Measurements from ENCODE around the gene UPF3A. TPM values are rescaled to one million over a fixed set of nuclear protein-coding genes. Genes with fewer than 3 reads are reported as not detected.
"Not testable (repeated sequence)": the region's sequence is repeated elsewhere in the genome, so short reads cannot be mapped to it uniquely, and the experiment has no call there.

The UPF3A gene
- 100 to 1,000 TPM in 2 of 4 donors, 10 to 100 TPM in 2; 93.0 to 191 (median 133) TPM for polyA plus RNA-seq (ENCODE audit: insufficient read length in 4 of 4)

- peak; percentile 84 to 95 (median 87) for DNase-seq (ENCODE audit: low read depth in 4 of 4, low spot score in 2 of 4)
Measured at GRCh38 chr13:114281351-114282040, at the start of gene UPF3A. Gene UPF3A, plus strand, starts transcription at chr13:114281601. Its CDS starts 39 bp downstream, at chr13:114281640.

DNA sequence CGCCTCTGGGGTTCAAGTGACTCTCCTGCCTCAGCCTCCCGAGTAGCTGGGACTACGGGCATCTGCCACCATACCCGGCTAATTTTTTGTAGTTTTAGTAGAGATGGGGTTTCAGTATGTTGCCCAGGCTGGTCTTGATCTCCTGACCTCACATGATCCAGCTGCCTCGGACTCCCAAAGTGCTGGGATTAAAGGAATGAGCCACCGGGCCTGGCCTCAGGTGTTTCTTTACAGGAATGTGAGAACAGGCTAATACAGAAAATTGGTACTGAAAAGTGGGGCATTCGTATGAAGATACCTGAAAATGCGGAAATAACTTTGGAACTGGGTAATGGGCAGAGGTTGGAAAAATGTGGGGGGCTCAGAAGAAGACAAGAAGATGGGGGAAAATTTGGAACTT, 49.5 kb upstream of the UPF3A start:
- DNase-seq (ENCODE audit: low read depth in 4 of 4, low spot score in 2 of 4): no peak

DNA sequence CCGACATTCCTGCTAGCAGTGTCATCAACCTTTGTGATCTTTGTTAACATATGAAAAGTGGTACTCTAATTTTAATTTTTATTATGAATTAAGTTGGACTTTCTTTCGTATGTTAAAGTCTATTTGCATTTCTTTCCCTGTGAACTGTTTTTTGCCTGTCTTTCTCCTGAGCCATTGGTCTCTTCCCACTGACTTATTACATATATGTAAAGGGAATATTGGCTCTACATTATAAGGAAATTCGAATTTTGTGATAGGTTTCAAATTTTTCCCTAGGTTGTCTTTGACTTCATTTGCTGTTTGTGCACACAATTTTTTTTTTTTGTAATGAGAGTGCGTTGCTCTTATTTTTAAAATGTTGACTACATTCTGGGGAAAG, 47.1 kb upstream of the UPF3A start:
- no peak for DNase-seq (ENCODE audit: low read depth in 4 of 4, low spot score in 2 of 4)

GRCh38 chr13:114234645-114235421, 46.6 kb upstream of the UPF3A start, which contains the start of gene CDC16:
Gene CDC16, plus strand, starts transcription at chr13:114234897. Its CDS starts 188 bp downstream, at chr13:114235085.
- DNase-seq (ENCODE audit: low read depth in 4 of 4, low spot score in 2 of 4): peak; percentile 58 to 84 (median 74)

DNA sequence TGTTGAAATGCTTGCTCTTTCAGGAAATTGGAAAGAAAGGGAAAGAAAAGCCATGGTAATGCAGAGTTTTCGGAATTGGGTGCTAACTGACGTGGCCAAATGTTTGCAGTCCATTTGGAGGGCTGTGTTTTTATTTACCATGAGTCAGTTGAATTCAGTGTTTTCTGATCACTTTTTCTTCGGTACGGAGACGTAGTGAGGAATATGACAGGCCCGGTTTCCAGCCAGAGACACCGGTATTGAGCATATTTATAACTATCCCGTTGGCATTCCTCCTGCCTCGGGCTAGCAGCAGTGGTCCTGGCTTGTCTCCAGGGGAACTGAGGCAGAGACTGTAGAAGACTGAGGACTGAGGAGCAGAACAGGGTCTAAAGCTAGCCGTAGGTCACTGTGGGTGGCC, 45.7 kb upstream of the UPF3A start:
- no peak for DNase-seq (ENCODE audit: low read depth in 4 of 4, low spot score in 2 of 4)

GRCh38 chr13:114236227-114236626, 45.2 kb upstream of the UPF3A start:
- DNase-seq (ENCODE audit: low read depth in 4 of 4, low spot score in 2 of 4): no peak

DNA sequence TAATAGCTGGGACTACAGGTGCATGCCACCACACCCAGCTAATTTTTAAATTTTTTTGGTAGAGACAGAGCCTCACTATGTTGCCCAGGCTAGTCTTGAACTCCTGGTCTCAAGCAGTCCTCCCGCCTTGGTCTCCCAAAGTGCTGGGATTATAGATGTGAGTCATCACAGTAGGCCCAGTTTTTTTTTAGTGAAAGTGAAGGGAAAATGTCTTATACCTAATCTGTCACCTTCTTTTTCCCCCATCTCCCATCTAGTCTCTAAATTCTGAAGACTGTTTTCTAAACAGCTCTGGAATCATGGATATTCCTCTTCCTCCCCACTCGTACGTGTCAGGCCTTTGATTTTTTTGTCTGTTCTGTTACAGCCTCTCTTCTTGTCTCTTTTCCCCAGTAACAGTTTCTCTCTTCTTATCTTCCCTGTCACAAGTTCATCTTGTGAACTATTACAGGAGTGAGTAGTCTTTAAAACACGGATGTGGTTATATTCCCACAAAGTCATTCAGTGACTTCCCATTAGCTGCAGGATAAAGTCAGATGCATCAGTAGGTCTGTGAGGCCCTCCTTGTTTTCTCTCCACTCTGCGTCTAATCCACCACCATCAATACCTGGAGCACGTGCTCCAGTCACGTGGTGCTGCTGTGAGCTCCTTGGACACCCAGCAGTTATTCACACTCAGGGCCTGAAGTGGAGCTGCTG, 43.8 kb upstream of the UPF3A start:
- no peak for DNase-seq (ENCODE audit: low read depth in 4 of 4, low spot score in 2 of 4)

- DNase-seq (ENCODE audit: low read depth in 4 of 4, low spot score in 2 of 4): no peak
Measured at GRCh38 chr13:114241918-114242317, 39.5 kb upstream of the UPF3A start.

DNA sequence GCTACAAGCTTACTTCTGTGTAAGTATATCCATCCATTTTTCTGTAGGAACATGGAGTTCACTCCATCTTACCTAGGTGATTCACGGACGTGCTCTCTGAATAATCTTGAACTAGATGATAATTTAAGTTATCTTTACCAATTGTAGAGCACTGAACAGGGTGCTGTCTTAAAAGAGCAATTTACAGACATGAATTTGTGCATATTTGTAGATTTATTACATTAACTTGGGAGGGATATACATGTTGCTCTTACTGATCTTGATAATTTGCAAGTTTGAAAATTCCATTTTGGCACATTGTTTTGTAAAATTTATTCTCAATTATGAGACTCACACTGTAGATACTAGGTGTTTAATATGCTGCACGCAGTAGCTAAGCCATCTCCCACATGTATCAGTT, 37.4 kb upstream of the UPF3A start:
- no peak for DNase-seq (ENCODE audit: low read depth in 4 of 4, low spot score in 2 of 4)

DNA sequence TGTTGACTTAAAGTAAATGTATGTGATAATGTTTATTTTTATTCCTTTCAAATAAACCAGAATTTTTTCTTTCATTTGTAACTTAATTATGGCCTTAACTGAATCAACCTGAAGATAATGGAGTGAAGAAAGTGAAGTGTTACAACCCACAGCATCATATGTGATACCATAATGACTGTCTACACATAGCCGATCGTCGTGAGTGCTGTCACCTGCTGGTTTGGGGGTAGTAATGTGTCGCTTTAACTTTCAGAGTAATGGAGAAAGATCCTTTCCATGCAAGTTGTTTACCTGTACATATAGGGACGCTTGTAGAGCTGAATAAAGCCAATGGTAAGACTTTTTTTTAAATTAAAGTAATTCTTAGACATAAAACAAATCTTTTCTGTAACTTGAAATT, 36.8 kb upstream of the UPF3A start:
- no peak for DNase-seq (ENCODE audit: low read depth in 4 of 4, low spot score in 2 of 4)

DNA sequence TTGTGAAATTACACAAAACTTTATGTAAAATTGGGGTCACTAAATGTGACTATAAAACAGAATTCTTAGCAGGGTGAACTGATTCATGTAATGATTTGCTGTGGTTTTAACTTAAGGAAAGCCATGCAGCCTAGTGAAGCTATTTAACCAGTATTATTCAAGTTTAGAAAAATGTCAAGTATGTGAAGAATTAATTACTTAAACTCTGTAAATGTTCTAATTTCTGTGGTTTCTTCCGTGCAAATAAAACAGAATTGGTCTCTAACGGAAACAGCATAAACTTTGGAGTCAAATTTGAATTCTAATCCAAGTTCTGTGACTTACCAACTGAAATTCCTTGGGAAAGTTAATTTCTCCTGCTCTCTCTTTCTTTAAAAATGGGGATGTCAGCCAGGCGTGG, 33.4 kb upstream of the UPF3A start:
- no peak for DNase-seq (ENCODE audit: low read depth in 4 of 4, low spot score in 2 of 4)

DNA sequence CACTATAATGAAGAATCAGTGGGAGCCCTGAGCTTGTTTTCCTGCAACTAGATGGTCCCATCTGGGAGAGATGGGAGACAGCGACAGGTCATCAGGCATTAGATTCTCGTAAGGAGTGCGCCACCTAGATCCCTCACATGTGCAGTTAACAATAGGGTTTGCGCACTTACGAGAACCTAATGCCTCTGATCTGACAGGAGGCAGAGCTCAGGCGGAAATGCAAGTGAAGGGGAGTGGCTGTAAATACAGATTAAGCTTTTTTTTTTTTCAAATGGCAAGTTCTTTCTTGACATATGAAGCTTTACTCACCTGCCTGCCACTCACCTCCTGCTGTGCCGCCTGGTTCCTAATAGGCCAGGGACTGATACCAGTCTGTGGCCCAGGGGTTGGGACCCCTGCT, 32.3 kb upstream of the UPF3A start:
- DNase-seq (ENCODE audit: low read depth in 4 of 4, low spot score in 2 of 4): no peak

GRCh38 chr13:114251639-114252440, 29.6 kb upstream of the UPF3A start:
- DNase-seq (ENCODE audit: low read depth in 4 of 4, low spot score in 2 of 4): not testable (repeated sequence)

- DNase-seq (ENCODE audit: low read depth in 4 of 4, low spot score in 2 of 4): no peak
Measured at GRCh38 chr13:114256547-114256946, 24.9 kb upstream of the UPF3A start.

- DNase-seq (ENCODE audit: low read depth in 4 of 4, low spot score in 2 of 4): no peak
Measured at GRCh38 chr13:114257014-114257413, 24.4 kb upstream of the UPF3A start.

GRCh38 chr13:114258589-114258988, 22.8 kb upstream of the UPF3A start:
- no peak for DNase-seq (ENCODE audit: low read depth in 4 of 4, low spot score in 2 of 4)

DNA sequence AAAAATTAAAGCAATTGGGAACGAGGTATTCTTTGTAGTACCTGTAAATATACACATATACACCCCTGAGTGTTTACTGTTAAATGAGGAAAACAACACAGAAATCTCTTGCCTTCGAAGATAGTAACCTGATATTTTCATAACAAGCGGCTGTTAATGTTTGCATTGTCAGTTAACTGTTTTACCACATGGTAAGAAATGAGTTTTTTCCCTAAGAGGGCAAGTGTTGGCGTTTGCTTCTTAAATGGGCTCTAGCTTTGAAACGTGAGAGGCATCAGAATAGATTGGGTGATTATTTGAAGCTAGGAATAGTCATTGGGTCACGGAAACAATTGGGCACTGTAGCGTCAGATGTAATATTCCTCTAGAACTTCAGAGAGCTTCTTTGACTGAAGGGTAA, 22.0 kb upstream of the UPF3A start:
- DNase-seq (ENCODE audit: low read depth in 4 of 4, low spot score in 2 of 4): no peak

GRCh38 chr13:114259974-114260373, 21.4 kb upstream of the UPF3A start:
- DNase-seq (ENCODE audit: low read depth in 4 of 4, low spot score in 2 of 4): no peak

GRCh38 chr13:114260814-114261213, 20.6 kb upstream of the UPF3A start:
- no peak for DNase-seq (ENCODE audit: low read depth in 4 of 4, low spot score in 2 of 4)

- DNase-seq (ENCODE audit: low read depth in 4 of 4, low spot score in 2 of 4): no peak
Measured at GRCh38 chr13:114261328-114261965, 20.0 kb upstream of the UPF3A start.
